Mesenteric fat pad (tissue), 1 donor: ENCODE results near the gene BABAM1. TPM values are rescaled to one million over a fixed set of nuclear protein-coding genes. Genes with fewer than 3 reads are reported as not detected.

Source experiments
- DNase-seq: peaks from one replicate; pipeline ENCODE4 v3.0.0-alpha.2; 2020; ENCODE audit warnings: low spot score
- total RNA-seq: library from RNA; stranded (reverse); fragmentation: NEBNext Ultra II Directional; extraction: Animal tissue kit (Norgen Biotek cat#: 25700); gene quantifications from one replicate; pipeline ENCODE4 v1.2.1, GENCODE V29; 2021
- donor health status: DM: yes; HTN: yes; CAD: no.

BABAM1 gene
- total RNA-seq, 1 donor from 2014 or later = 66.0 TPM

GRCh38 chr19:17243211-17243829 is 23.9 kb upstream of the BABAM1 start:
- no peak for DNase-seq

GRCh38 chr19:17243830-17244617 is 23.2 kb upstream of the BABAM1 start:
- no peak for DNase-seq

- no peak for DNase-seq
Observed at GRCh38 chr19:17244618-17245534, 22.4 kb upstream of the BABAM1 start.

- no peak for DNase-seq
Observed at GRCh38 chr19:17245535-17245984, 21.7 kb upstream of the BABAM1 start, which contains the start of gene NR2F6. NR2F6 (minus strand) TSS chr19:17245919; CDS start chr19:17245220, 699 bp downstream.

GRCh38 chr19:17246681-17247425 is 20.4 kb upstream of the BABAM1 start:
- DNase-seq = no peak

- DNase-seq = no peak
Observed at GRCh38 chr19:17248011-17248776, 19.0 kb upstream of the BABAM1 start.

GRCh38 chr19:17249887-17250548 is 17.2 kb upstream of the BABAM1 start:
- no peak for DNase-seq

GRCh38 chr19:17254636-17255035 is 12.6 kb upstream of the BABAM1 start:
- DNase-seq = no peak

- no peak for DNase-seq
Observed at GRCh38 chr19:17255150-17255621, 12.1 kb upstream of the BABAM1 start.

GRCh38 chr19:17256130-17256529 is 11.1 kb upstream of the BABAM1 start:
- DNase-seq = no peak

GRCh38 chr19:17259118-17259780 is 8.0 kb upstream of the BABAM1 start:
- DNase-seq = no peak

GRCh38 chr19:17259934-17260333 is 7.3 kb upstream of the BABAM1 start:
- no peak for DNase-seq

- DNase-seq = no peak
Observed at GRCh38 chr19:17260842-17261325, 6.4 kb upstream of the BABAM1 start.

GRCh38 chr19:17262557-17262956 is 4.7 kb upstream of the BABAM1 start:
- no peak for DNase-seq

GRCh38 chr19:17263712-17264640 is 3.3 kb upstream of the BABAM1 start:
- no peak for DNase-seq

- no peak for DNase-seq
Observed at GRCh38 chr19:17264641-17264979, 2.6 kb upstream of the BABAM1 start, which contains the start of gene USHBP1. USHBP1 (minus strand) TSS chr19:17264745; CDS start chr19:17264299, 446 bp downstream.

- DNase-seq = no peak
Observed at GRCh38 chr19:17266026-17266425, 1.2 kb upstream of the BABAM1 start.

GRCh38 chr19:17266589-17266974 is 661 bp upstream of the BABAM1 start:
- no peak for DNase-seq
